K562 (cell line): ENCODE results near the gene CGNL1.

Experiments
- C11orf30 ChIP-seq: fragments of 450-650 bp; IDR thresholded peaks from 2 replicates; pipeline ENCODE4 v1.6.1; 2016; ENCODE audit warnings: low read depth, mild to moderate bottlenecking
- CTCF ChIP-seq, 3 experiments: IDR thresholded peaks in 2 of 3; conservative IDR thresholded peaks in 1 of 3; 2 replicates each; pipeline ENCODE4 v1.5.1; 2011 to 2012; ENCODE audit warnings: low read length in 3 of 3, mild to moderate bottlenecking in 3 of 3, control low read depth in 2 of 3, improper control_type of control experiment in 1 of 3, inconsistent platforms in 1 of 3, low read depth in 1 of 3, mixed read lengths in 1 of 3, moderate library complexity in 1 of 3; ENCODE audit not compliant: insufficient read depth in 2 of 3
- GATA2 ChIP-seq: sonication (generic); formaldehyde crosslinking; IDR thresholded peaks from 2 replicates; pipeline ENCODE4 v1.4.0; 2020; ENCODE audit warnings: mild to moderate bottlenecking, missing genetic modification reagents
- HNRNPH1 ChIP-seq: fragments of 200-400 bp; formaldehyde crosslinking; optimal IDR thresholded peaks from 2 replicates; pipeline ENCODE3; 2017; ENCODE audit warnings: low read depth, mild to moderate bottlenecking, low read length, moderate library complexity
- POLR2A ChIP-seq: fragments of 450-650 bp; conservative IDR thresholded peaks from 2 replicates; pipeline ENCODE4 v1.6.1; 2016
- PYGO2 ChIP-seq: fragments of 450-650 bp; IDR thresholded peaks from 2 replicates; pipeline ENCODE4 v1.6.1; 2016; ENCODE audit warnings: mild to moderate bottlenecking, missing genetic modification characterization, moderate library complexity, missing compliant biosample characterization
- SMC3 ChIP-seq: conservative IDR thresholded peaks from 2 replicates; pipeline ENCODE4 v1.6.1; 2011; ENCODE audit warnings: low read depth, low read length, improper control_type of control experiment; ENCODE audit not compliant: insufficient read depth
- ZFP36 ChIP-seq: fragments of 150-350 bp; IDR thresholded peaks from 2 replicates; pipeline ENCODE4 v1.6.1; 2018; ENCODE audit warnings: low read length, low read depth; ENCODE audit not compliant: partially characterized antibody
- ZNF12 ChIP-seq: sonication (generic); formaldehyde crosslinking; IDR thresholded peaks from 2 replicates; pipeline ENCODE4 v1.4.0; 2020; ENCODE audit warnings: mild to moderate bottlenecking, missing genetic modification reagents
- ZNF224 ChIP-seq: sonication (generic); formaldehyde crosslinking; IDR thresholded peaks from 2 replicates; pipeline ENCODE4 v1.8.0; 2022; ENCODE audit warnings: mild to moderate bottlenecking, missing genetic modification reagents
- ZNF589 ChIP-seq: fragments of 200-800 bp; sonication (Bioruptor generic); IDR thresholded peaks from 2 replicates; pipeline ENCODE4 v1.6.1; 2016; ENCODE audit warnings: low read depth, missing genetic modification characterization, missing compliant biosample characterization
- ZNF696 ChIP-seq: fragments of 250-450 bp; sonication (Bioruptor Pico); conservative IDR thresholded peaks from 2 replicates; pipeline ENCODE4 v1.4.0; 2020; ENCODE audit warnings: mild to moderate bottlenecking, moderate library complexity
- TF ChIP-seq, protein P1 (sequence below): sonication (generic); formaldehyde crosslinking; IDR thresholded peaks from 2 replicates; pipeline ENCODE4 v1.8.1; 2023; ENCODE audit warnings: mild to moderate bottlenecking, missing genetic modification reagents

DNA sequence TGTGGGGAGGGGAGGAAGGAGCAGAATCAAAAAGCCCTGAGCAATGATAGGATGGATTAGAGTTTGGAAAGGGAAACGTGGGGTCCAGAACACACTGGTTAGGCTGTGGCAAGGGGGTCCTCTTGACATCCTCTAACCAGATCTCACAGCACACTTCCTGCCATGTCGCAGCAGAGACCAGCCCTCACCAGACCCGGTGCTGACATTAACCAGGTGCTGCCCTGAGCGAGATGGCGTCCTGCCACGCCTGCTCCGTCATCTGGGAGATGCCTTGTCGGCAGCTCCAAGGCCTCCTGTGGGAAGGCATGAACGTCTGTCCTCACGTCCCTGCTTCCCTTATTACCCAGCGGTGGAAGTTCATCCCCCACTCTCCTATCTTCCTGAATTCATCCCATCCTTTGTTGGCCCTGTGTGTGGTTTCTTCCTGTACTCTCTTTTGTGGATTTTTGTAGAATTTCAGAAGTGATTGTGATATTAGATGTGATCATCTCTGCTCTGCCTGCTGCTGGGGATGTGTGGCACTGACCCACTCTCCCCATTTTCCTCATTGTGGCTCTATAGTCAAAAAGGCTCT, 186.0 kb downstream of the CGNL1 start:
- TF ChIP-seq ZNF224 (CRISPR knock-in tag) (no peak), CTCF (IDR thresholded peaks at IDR 0.05 in 2 of 3, conservative IDR thresholded peaks at IDR 0.05 in 1 of 3; ENCODE audit: insufficient read depth in 2 of 3, low read depth in 1 of 3, low read length in 3 of 3) (no peak), GATA2 (CRISPR knock-in tag) (no peak), ZNF12 (CRISPR knock-in tag) (no peak), SMC3 (no peak), ZFP36 (no peak), PYGO2 (tag) (no peak), ZNF696 (no peak), HNRNPH1 (no peak), POLR2A (no peak), C11orf30 (no peak), ZNF589 (CRISPR knock-in tag) (no peak)
- TF ChIP-seq, protein P1, sequence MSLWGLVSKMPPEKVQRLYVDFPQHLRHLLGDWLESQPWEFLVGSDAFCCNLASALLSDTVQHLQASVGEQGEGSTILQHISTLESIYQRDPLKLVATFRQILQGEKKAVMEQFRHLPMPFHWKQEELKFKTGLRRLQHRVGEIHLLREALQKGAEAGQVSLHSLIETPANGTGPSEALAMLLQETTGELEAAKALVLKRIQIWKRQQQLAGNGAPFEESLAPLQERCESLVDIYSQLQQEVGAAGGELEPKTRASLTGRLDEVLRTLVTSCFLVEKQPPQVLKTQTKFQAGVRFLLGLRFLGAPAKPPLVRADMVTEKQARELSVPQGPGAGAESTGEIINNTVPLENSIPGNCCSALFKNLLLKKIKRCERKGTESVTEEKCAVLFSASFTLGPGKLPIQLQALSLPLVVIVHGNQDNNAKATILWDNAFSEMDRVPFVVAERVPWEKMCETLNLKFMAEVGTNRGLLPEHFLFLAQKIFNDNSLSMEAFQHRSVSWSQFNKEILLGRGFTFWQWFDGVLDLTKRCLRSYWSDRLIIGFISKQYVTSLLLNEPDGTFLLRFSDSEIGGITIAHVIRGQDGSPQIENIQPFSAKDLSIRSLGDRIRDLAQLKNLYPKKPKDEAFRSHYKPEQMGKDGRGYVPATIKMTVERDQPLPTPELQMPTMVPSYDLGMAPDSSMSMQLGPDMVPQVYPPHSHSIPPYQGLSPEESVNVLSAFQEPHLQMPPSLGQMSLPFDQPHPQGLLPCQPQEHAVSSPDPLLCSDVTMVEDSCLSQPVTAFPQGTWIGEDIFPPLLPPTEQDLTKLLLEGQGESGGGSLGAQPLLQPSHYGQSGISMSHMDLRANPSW = no peak
